ENCODE results near the gene MYRFL. TPM values are rescaled to one million over a fixed set of nuclear protein-coding genes. Genes with fewer than 3 reads are reported as not detected.
A peak's percentile ranks its signal among the peaks of the same experiment; 100 is the strongest.

Gene MYRFL
- total and polyA plus RNA-seq, 2 donors, result 0.28 to 0.59 TPM

- WGBS, result 77% methylated on average over 6 of the region's 6 CpGs
- no peaks in the 10 kb centered on the region for H3K9me3 ChIP-seq (ENCODE audit: control insufficient read depth in 2 of 2, insufficient read depth in 1 of 2, low read length in 1 of 2)
- no peak overlapping the region for H3K27ac ChIP-seq (ENCODE audit: low read depth in 1 of 2, low read length in 1 of 2)
- no peaks in the 10 kb centered on the region for H3K27me3 ChIP-seq (ENCODE audit: control insufficient read depth in 2 of 2, insufficient read depth in 1 of 2, low read length in 1 of 2)
- no peak for DNase-seq (ENCODE audit: low read depth in 6 of 9, low spot score in 9 of 9)
- no peaks in the 10 kb centered on the region for H3K4me1 ChIP-seq (ENCODE audit: control insufficient read depth in 2 of 2, insufficient read depth in 2 of 2, low read length in 2 of 2)
- H3K36me3 ChIP-seq (ENCODE audit: control insufficient read depth in 2 of 2, insufficient read depth in 2 of 2, low read length in 1 of 2), result no peaks in the 10 kb centered on the region
- no peak overlapping the region for H3K4me3 ChIP-seq (ENCODE audit: low read length in 2 of 2)
These were observed 153.0 kb downstream of the MYRFL start for GRCh38 chr12:69978020-69978419.

- Histone ChIP-seq H3K4me3 (ENCODE audit: low read length in 2 of 2) (no peak overlapping the region), H3K27me3 (ENCODE audit: control insufficient read depth in 2 of 2, insufficient read depth in 1 of 2, low read length in 1 of 2) (no peaks in the 10 kb centered on the region), H3K36me3 (ENCODE audit: control insufficient read depth in 2 of 2, insufficient read depth in 2 of 2, low read length in 1 of 2) (no peaks in the 10 kb centered on the region), H3K9me3 (ENCODE audit: control insufficient read depth in 2 of 2, insufficient read depth in 1 of 2, low read length in 1 of 2) (no peaks in the 10 kb centered on the region), H3K4me1 (ENCODE audit: control insufficient read depth in 2 of 2, insufficient read depth in 2 of 2, low read length in 2 of 2) (no peaks in the 10 kb centered on the region), H3K27ac (ENCODE audit: low read depth in 1 of 2, low read length in 1 of 2) (no peak overlapping the region)
- no peak for DNase-seq (ENCODE audit: low read depth in 6 of 9, low spot score in 9 of 9)
- 90% methylated on average over 5 of the region's 5 CpGs for WGBS
These were observed 157.0 kb downstream of the MYRFL start for GRCh38 chr12:69981881-69982475.

- H3K4me3 ChIP-seq (ENCODE audit: low read length in 2 of 2), result no peak overlapping the region
- DNase-seq (ENCODE audit: low read depth in 6 of 9, low spot score in 9 of 9), result no peak
These were observed 159.2 kb downstream of the MYRFL start for GRCh38 chr12:69984241-69984640.

GRCh38 chr12:69985656-69986055, 160.6 kb downstream of the MYRFL start:
- H3K27ac ChIP-seq (ENCODE audit: low read depth in 1 of 2, low read length in 1 of 2), result no peak overlapping the region
- no peak overlapping the region for H3K4me3 ChIP-seq (ENCODE audit: low read length in 2 of 2)
- H3K36me3 ChIP-seq (ENCODE audit: control insufficient read depth in 2 of 2, insufficient read depth in 2 of 2, low read length in 1 of 2), result no peaks in the 10 kb centered on the region
- H3K4me1 ChIP-seq (ENCODE audit: control insufficient read depth in 2 of 2, insufficient read depth in 2 of 2, low read length in 2 of 2), result no peaks in the 10 kb centered on the region
- 97% methylated on average over 4 of the region's 4 CpGs for WGBS
- H3K27me3 ChIP-seq (ENCODE audit: control insufficient read depth in 2 of 2, insufficient read depth in 1 of 2, low read length in 1 of 2), result no peaks in the 10 kb centered on the region
- H3K9me3 ChIP-seq (ENCODE audit: control insufficient read depth in 2 of 2, insufficient read depth in 1 of 2, low read length in 1 of 2), result peaks cover 0 to 1% of the 10 kb centered on the region in 2 donors
- no peak for DNase-seq (ENCODE audit: low read depth in 6 of 9, low spot score in 9 of 9)

More at GRCh38 chr12:69984241-69984640, 159.2 kb downstream of the MYRFL start:
- H3K4me1 ChIP-seq (ENCODE audit: control insufficient read depth in 2 of 2, insufficient read depth in 2 of 2, low read length in 2 of 2), result no peaks in the 10 kb centered on the region
- no peaks in the 10 kb centered on the region for H3K27me3 ChIP-seq (ENCODE audit: control insufficient read depth in 2 of 2, insufficient read depth in 1 of 2, low read length in 1 of 2)
- no peak overlapping the region for H3K27ac ChIP-seq (ENCODE audit: low read depth in 1 of 2, low read length in 1 of 2)
- no peaks in the 10 kb centered on the region for H3K36me3 ChIP-seq (ENCODE audit: control insufficient read depth in 2 of 2, insufficient read depth in 2 of 2, low read length in 1 of 2)
- peaks cover 0 to under 1% of the 10 kb centered on the region in 2 donors for H3K9me3 ChIP-seq (ENCODE audit: control insufficient read depth in 2 of 2, insufficient read depth in 1 of 2, low read length in 1 of 2)
- WGBS, result 97% methylated on average over 7 of the region's 7 CpGs

- Histone ChIP-seq H3K27ac (ENCODE audit: low read depth in 1 of 2, low read length in 1 of 2) (no peak overlapping the region), H3K4me1 (ENCODE audit: control insufficient read depth in 2 of 2, insufficient read depth in 2 of 2, low read length in 2 of 2) (no peaks in the 10 kb centered on the region), H3K4me3 (ENCODE audit: low read length in 2 of 2) (no peak overlapping the region), H3K9me3 (ENCODE audit: control insufficient read depth in 2 of 2, insufficient read depth in 1 of 2, low read length in 1 of 2) (peaks cover 0 to 1% of the 10 kb centered on the region in 2 donors), H3K27me3 (ENCODE audit: control insufficient read depth in 2 of 2, insufficient read depth in 1 of 2, low read length in 1 of 2) (no peaks in the 10 kb centered on the region), H3K36me3 (ENCODE audit: control insufficient read depth in 2 of 2, insufficient read depth in 2 of 2, low read length in 1 of 2) (no peaks in the 10 kb centered on the region)
- WGBS, result 94% methylated on average over 3 of the region's 3 CpGs
- DNase-seq (ENCODE audit: low read depth in 6 of 9, low spot score in 9 of 9), result no peak
These were observed 161.1 kb downstream of the MYRFL start for GRCh38 chr12:69986114-69986513.

- Histone ChIP-seq H3K36me3 (ENCODE audit: control insufficient read depth in 2 of 2, insufficient read depth in 2 of 2, low read length in 1 of 2) (no peaks in the 10 kb centered on the region), H3K4me1 (ENCODE audit: control insufficient read depth in 2 of 2, insufficient read depth in 2 of 2, low read length in 2 of 2) (no peaks in the 10 kb centered on the region), H3K9me3 (ENCODE audit: control insufficient read depth in 2 of 2, insufficient read depth in 1 of 2, low read length in 1 of 2) (peaks cover 0 to 1% of the 10 kb centered on the region in 2 donors), H3K27ac (ENCODE audit: low read depth in 1 of 2, low read length in 1 of 2) (no peak overlapping the region), H3K4me3 (ENCODE audit: low read length in 2 of 2) (no peak overlapping the region), H3K27me3 (ENCODE audit: control insufficient read depth in 2 of 2, insufficient read depth in 1 of 2, low read length in 1 of 2) (no peaks in the 10 kb centered on the region)
- DNase-seq (ENCODE audit: low read depth in 6 of 9, low spot score in 9 of 9), result no peak
- WGBS, result 77% methylated on average over 2 of the region's 2 CpGs
These were observed 162.6 kb downstream of the MYRFL start for GRCh38 chr12:69987579-69988091.

- H3K4me1 ChIP-seq (ENCODE audit: control insufficient read depth in 2 of 2, insufficient read depth in 2 of 2, low read length in 2 of 2), result no peaks in the 10 kb centered on the region
- H3K27me3 ChIP-seq (ENCODE audit: control insufficient read depth in 2 of 2, insufficient read depth in 1 of 2, low read length in 1 of 2), result no peaks in the 10 kb centered on the region
- no peak overlapping the region for H3K4me3 ChIP-seq (ENCODE audit: low read length in 2 of 2)
- peak overlapping the region in 1 of 2 donors; percentile 57 for H3K27ac ChIP-seq (ENCODE audit: low read depth in 1 of 2, low read length in 1 of 2)
- H3K9me3 ChIP-seq (ENCODE audit: control insufficient read depth in 2 of 2, insufficient read depth in 1 of 2, low read length in 1 of 2), result peaks cover 0 to 1% of the 10 kb centered on the region in 2 donors
- WGBS, result 58% methylated on average over 9 of the region's 9 CpGs
- DNase-seq (ENCODE audit: low read depth in 6 of 9, low spot score in 9 of 9), result no peak
- no peaks in the 10 kb centered on the region for H3K36me3 ChIP-seq (ENCODE audit: control insufficient read depth in 2 of 2, insufficient read depth in 2 of 2, low read length in 1 of 2)
These were observed 163.7 kb downstream of the MYRFL start for GRCh38 chr12:69988481-69989321.

GRCh38 chr12:69991690-69992288, 166.8 kb downstream of the MYRFL start:
- 94% methylated on average over 6 of the region's 6 CpGs for WGBS
- peaks cover 0 to 1% of the 10 kb centered on the region in 2 donors for H3K9me3 ChIP-seq (ENCODE audit: control insufficient read depth in 2 of 2, insufficient read depth in 1 of 2, low read length in 1 of 2)
- H3K27me3 ChIP-seq (ENCODE audit: control insufficient read depth in 2 of 2, insufficient read depth in 1 of 2, low read length in 1 of 2), result no peaks in the 10 kb centered on the region
- no peaks in the 10 kb centered on the region for H3K36me3 ChIP-seq (ENCODE audit: control insufficient read depth in 2 of 2, insufficient read depth in 2 of 2, low read length in 1 of 2)
- no peaks in the 10 kb centered on the region for H3K4me1 ChIP-seq (ENCODE audit: control insufficient read depth in 2 of 2, insufficient read depth in 2 of 2, low read length in 2 of 2)
- DNase-seq (ENCODE audit: low read depth in 6 of 9, low spot score in 9 of 9), result no peak
- no peak overlapping the region for H3K27ac ChIP-seq (ENCODE audit: low read depth in 1 of 2, low read length in 1 of 2)
- H3K4me3 ChIP-seq (ENCODE audit: low read length in 2 of 2), result no peak overlapping the region

GRCh38 chr12:69993433-69993832, 168.4 kb downstream of the MYRFL start:
- Histone ChIP-seq H3K9me3 (ENCODE audit: control insufficient read depth in 2 of 2, insufficient read depth in 1 of 2, low read length in 1 of 2) (peaks cover 0 to 1% of the 10 kb centered on the region in 2 donors), H3K36me3 (ENCODE audit: control insufficient read depth in 2 of 2, insufficient read depth in 2 of 2, low read length in 1 of 2) (no peaks in the 10 kb centered on the region), H3K4me3 (ENCODE audit: low read length in 2 of 2) (no peak overlapping the region), H3K27me3 (ENCODE audit: control insufficient read depth in 2 of 2, insufficient read depth in 1 of 2, low read length in 1 of 2) (no peaks in the 10 kb centered on the region), H3K4me1 (ENCODE audit: control insufficient read depth in 2 of 2, insufficient read depth in 2 of 2, low read length in 2 of 2) (no peaks in the 10 kb centered on the region), H3K27ac (ENCODE audit: low read depth in 1 of 2, low read length in 1 of 2) (no peak overlapping the region)
- no peak for DNase-seq (ENCODE audit: low read depth in 6 of 9, low spot score in 9 of 9)
- 99% methylated on average over 1 of the region's 1 CpG for WGBS
